Astrocyte (in vitro differentiated cells and primary cell): ENCODE measurements around the gene CNIH3. TPM values are rescaled to one million over a fixed set of nuclear protein-coding genes. Genes with fewer than 3 reads are reported as not detected.

Source experiments
- DNase-seq: peaks from one replicate; pipeline ENCODE4 v3.0.0-alpha.2; 2010; ENCODE audit warnings: low read depth
- FAIRE-seq: peaks from 2 replicates; lab custom pipeline; 2011; peaks lifted over from hg19 to GRCh38; lab: Jason Lieb, UNC
- H2AFZ ChIP-seq: 2 replicates; pipeline ENCODE4 v1.6.0; 2012; ENCODE audit warnings: low read depth, low read length, inconsistent platforms
- H3K27ac ChIP-seq: 2 replicates; pipeline ENCODE4 v1.5.1; 2011; ENCODE audit warnings: low read depth, low read length, inconsistent platforms
- H3K27me3 ChIP-seq: 2 replicates; pipeline ENCODE4 v1.6.0; 2011; ENCODE audit warnings: low read length, inconsistent platforms; ENCODE audit not compliant: insufficient read depth
- H3K36me3 ChIP-seq: 2 replicates; pipeline ENCODE4 v1.5.1; 2011; ENCODE audit warnings: low read length, inconsistent platforms; ENCODE audit not compliant: insufficient read depth
- H3K4me1 ChIP-seq: 2 replicates; pipeline ENCODE4 v1.5.1; 2011; ENCODE audit warnings: low read length, inconsistent platforms; ENCODE audit not compliant: insufficient read depth
- H3K4me2 ChIP-seq: 2 replicates; pipeline ENCODE4 v1.6.0; 2012; ENCODE audit warnings: low read length, inconsistent platforms
- H3K4me3 ChIP-seq: 2 replicates; pipeline ENCODE4 v1.5.1; 2011; ENCODE audit warnings: low read depth, mild to moderate bottlenecking, low read length, inconsistent platforms; ENCODE audit not compliant: insufficient read depth
- H3K79me2 ChIP-seq: 2 replicates; pipeline ENCODE4 v1.6.0; 2012; ENCODE audit warnings: mild to moderate bottlenecking, low read length, inconsistent platforms; ENCODE audit not compliant: insufficient read depth
- H3K9ac ChIP-seq: 2 replicates; pipeline ENCODE4 v1.6.0; 2012; ENCODE audit warnings: mild to moderate bottlenecking, low read length, inconsistent platforms
- H3K9me3 ChIP-seq: 2 replicates; pipeline ENCODE4 v1.5.1; 2012; ENCODE audit warnings: low read depth, mild to moderate bottlenecking, low read length, inconsistent platforms; ENCODE audit not compliant: insufficient read depth
- H4K20me1 ChIP-seq: 2 replicates; pipeline ENCODE4 v1.6.0; 2012; ENCODE audit warnings: low read length, inconsistent platforms; ENCODE audit not compliant: insufficient read depth
- H3K27ac Mint-ChIP-seq: one replicate; pipeline ENCODE4 v1.8.0; 2021; ENCODE audit warnings: mild to moderate bottlenecking, mixed read lengths; ENCODE audit not compliant: unreplicated experiment
- H3K27me3 Mint-ChIP-seq: one replicate; pipeline ENCODE4 v1.8.0; 2021; ENCODE audit warnings: low read depth, mixed read lengths; ENCODE audit not compliant: unreplicated experiment
- H3K36me3 Mint-ChIP-seq: one replicate; pipeline ENCODE4 v1.8.0; 2021; ENCODE audit warnings: low read depth, mixed read lengths; ENCODE audit not compliant: unreplicated experiment
- H3K4me1 Mint-ChIP-seq: one replicate; pipeline ENCODE4 v1.8.0; 2021; ENCODE audit warnings: low read depth, mixed read lengths; ENCODE audit not compliant: unreplicated experiment
- H3K4me3 Mint-ChIP-seq: one replicate; pipeline ENCODE4 v1.8.0; 2021; ENCODE audit warnings: mild to moderate bottlenecking, moderate library complexity, mixed read lengths; ENCODE audit not compliant: unreplicated experiment
- H3K9me3 Mint-ChIP-seq: one replicate; pipeline ENCODE4 v1.8.0; 2021; ENCODE audit warnings: mild to moderate bottlenecking, mixed read lengths; ENCODE audit not compliant: unreplicated experiment
- CTCF ChIP-seq: IDR thresholded peaks from 2 replicates; pipeline ENCODE4 v1.5.1; 2011; ENCODE audit warnings: low read depth, mild to moderate bottlenecking, inconsistent platforms, low read length, moderate library complexity; ENCODE audit not compliant: insufficient read depth
- EZH2 ChIP-seq: IDR thresholded peaks from 2 replicates; pipeline ENCODE4 v1.6.1; 2012; ENCODE audit warnings: mild to moderate bottlenecking, low read length, inconsistent platforms; ENCODE audit not compliant: insufficient read depth
- total RNA-seq: library from RNA; stranded (reverse); gene quantifications from 2 replicates; pipeline ENCODE4 v1.2.1, GENCODE V29; 2021

Gene CNIH3
- total RNA-seq, 1 donor from 2014 or later = 7.7 TPM

GRCh38 chr1:224626042-224626441 is 9.9 kb downstream of the CNIH3 start:
- Mint-ChIP-seq H3K4me1 (peaks cover 44% of the 10 kb centered on the region), H3K27ac (peak overlapping the region; percentile 75), H3K27me3 (peaks cover 2% of the 10 kb centered on the region), H3K9me3 (no peaks in the 10 kb centered on the region), H3K36me3 (peaks cover 8% of the 10 kb centered on the region), H3K4me3 (no peak overlapping the region)
- TF ChIP-seq CTCF = no peak
- TF ChIP-seq EZH2 = no peak
- Histone ChIP-seq H4K20me1 (no peaks in the 10 kb centered on the region), H3K36me3 (peaks cover 8% of the 10 kb centered on the region), H3K79me2 (peaks cover 87% of the 10 kb centered on the region), H3K27me3 (no peaks in the 10 kb centered on the region), H3K9me3 (no peaks in the 10 kb centered on the region), H3K4me3 (no peak overlapping the region), H3K9ac (peak overlapping the region; percentile 2), H2AFZ (no peak overlapping the region), H3K4me2 (peak overlapping the region; percentile 9), H3K27ac (peak overlapping the region; percentile 43), H3K4me1 (peaks cover 52% of the 10 kb centered on the region)
- DNase-seq (peak; percentile 96), FAIRE-seq (peak; percentile 95)

GRCh38 chr1:224629965-224630364 is 13.8 kb downstream of the CNIH3 start:
- DNase-seq = no peak
- no peak overlapping the region for H3K4me3 Mint-ChIP-seq
- H3K4me1 Mint-ChIP-seq = peaks cover 53% of the 10 kb centered on the region
- Histone ChIP-seq H3K4me2 (no peak overlapping the region), H3K9ac (no peak overlapping the region), H3K4me1 (peaks cover 59% of the 10 kb centered on the region), H4K20me1 (no peaks in the 10 kb centered on the region), H3K4me3 (no peak overlapping the region), H3K79me2 (peaks cover 75% of the 10 kb centered on the region), H3K27ac (no peak overlapping the region), H3K9me3 (no peaks in the 10 kb centered on the region), H3K27me3 (no peaks in the 10 kb centered on the region), H3K36me3 (peaks cover 8% of the 10 kb centered on the region), H2AFZ (no peak overlapping the region)
- no peaks in the 10 kb centered on the region for H3K27me3 Mint-ChIP-seq
- H3K36me3 Mint-ChIP-seq = peaks cover 6% of the 10 kb centered on the region
- no peak for FAIRE-seq
- no peak for TF ChIP-seq CTCF
- H3K27ac Mint-ChIP-seq = peak overlapping the region; percentile 47
- H3K9me3 Mint-ChIP-seq = peaks cover 3% of the 10 kb centered on the region

- peak overlapping the region; percentile 91 for H3K27ac ChIP-seq
- FAIRE-seq (no peak), DNase-seq (peak; percentile 87)
- peaks cover 6% of the 10 kb centered on the region for H3K36me3 Mint-ChIP-seq
- peak overlapping the region; percentile 51 for H3K4me3 Mint-ChIP-seq
- no peak for TF ChIP-seq CTCF
- no peak for TF ChIP-seq EZH2
- H3K4me3 ChIP-seq = no peak overlapping the region
- no peaks in the 10 kb centered on the region for H4K20me1 ChIP-seq
- H3K9me3 Mint-ChIP-seq = peaks cover 3% of the 10 kb centered on the region
- no peak overlapping the region for H2AFZ ChIP-seq
- H3K27me3 Mint-ChIP-seq = no peaks in the 10 kb centered on the region
- peak overlapping the region; percentile 62 for H3K4me2 ChIP-seq
- peak overlapping the region; percentile 60 for H3K9ac ChIP-seq
- no peaks in the 10 kb centered on the region for H3K27me3 ChIP-seq
- H3K4me1 ChIP-seq = peaks cover 63% of the 10 kb centered on the region
- H3K79me2 ChIP-seq = peaks cover 74% of the 10 kb centered on the region
- peak overlapping the region; percentile 83 for H3K27ac Mint-ChIP-seq
- H3K4me1 Mint-ChIP-seq = peaks cover 48% of the 10 kb centered on the region
- peaks cover 8% of the 10 kb centered on the region for H3K36me3 ChIP-seq
- H3K9me3 ChIP-seq = no peaks in the 10 kb centered on the region
Measured at GRCh38 chr1:224631462-224632115, 15.5 kb downstream of the CNIH3 start.
